WI38 (cell line): ENCODE results near the gene PET100.

Experiments used
- H3K4me3 ChIP-seq: 2 replicates; pipeline ENCODE4 v1.5.1; 2011; ENCODE audit warnings: low read depth, mild to moderate bottlenecking, control low read depth, low read length
- CTCF ChIP-seq: IDR thresholded peaks from 2 replicates; pipeline ENCODE4 v1.5.1; 2012; ENCODE audit warnings: low read depth, mild to moderate bottlenecking, control low read depth, low read length

Gene PET100

GRCh38 chr19:7620442-7621412, 8.9 kb upstream of the PET100 start:
- TF ChIP-seq CTCF, result no peak

DNA sequence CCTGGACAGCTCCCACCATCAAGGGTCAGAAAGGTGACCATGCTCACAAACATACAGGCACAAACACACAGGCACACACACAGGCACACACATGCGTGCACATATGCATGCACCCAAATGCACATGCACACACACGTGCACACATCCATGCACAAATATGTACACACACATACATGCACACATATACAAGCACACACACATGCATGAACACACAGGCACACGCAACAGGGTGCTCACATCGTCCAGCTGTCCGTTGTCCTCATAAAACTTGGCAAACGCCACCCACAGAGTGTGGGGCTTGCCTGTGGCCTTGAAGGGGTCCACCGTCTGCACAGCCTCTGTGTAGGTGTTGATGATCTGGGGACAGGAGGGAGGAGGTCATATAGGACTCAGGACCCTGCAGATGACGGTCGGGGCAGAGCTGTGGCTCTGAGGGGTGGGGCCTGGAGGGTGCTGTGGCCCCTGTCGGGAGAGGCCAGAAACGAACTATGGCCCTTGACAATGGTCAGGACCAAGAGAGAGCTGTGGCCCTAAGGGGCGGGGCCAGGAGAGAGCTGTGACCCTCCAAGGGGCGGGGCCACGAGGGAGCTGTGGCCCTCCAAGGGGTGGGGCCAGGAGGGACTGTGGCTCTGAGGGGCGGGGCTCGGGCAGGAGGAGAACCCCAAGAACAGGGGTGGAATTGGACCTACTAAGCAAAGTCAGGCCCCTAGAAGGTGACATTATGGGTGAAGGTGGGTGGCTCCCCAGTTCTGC, 6.5 kb upstream of the PET100 start:
- no peak overlapping the region for H3K4me3 ChIP-seq
- no peak for TF ChIP-seq CTCF

More at GRCh38 chr19:7620442-7621412, 8.9 kb upstream of the PET100 start:
- H3K4me3 ChIP-seq, result no peak overlapping the region

- no peak overlapping the region for H3K4me3 ChIP-seq
- TF ChIP-seq CTCF, result no peak
These were observed 5.6 kb upstream of the PET100 start for GRCh38 chr19:7623725-7624603.

DNA sequence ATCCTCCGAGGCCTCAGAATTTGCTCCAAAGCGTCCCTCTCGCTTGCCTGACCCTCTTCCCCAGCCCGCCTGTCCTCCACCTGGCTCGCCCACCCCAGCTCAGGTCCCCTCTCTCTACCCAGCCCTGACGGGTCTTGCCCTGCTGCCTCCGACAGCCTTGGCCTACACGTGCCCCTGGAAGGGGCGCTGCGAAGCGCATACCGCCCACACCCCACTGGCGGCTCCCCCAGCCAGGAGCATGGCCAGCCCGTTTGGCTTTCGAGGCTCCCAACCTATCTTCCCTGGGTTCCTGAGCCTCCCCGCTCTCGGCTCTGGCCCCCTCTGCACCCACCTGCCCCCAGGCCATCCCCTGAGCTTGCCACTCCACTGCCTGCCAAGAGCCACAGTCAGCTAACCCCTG, 4.8 kb upstream of the PET100 start:
- TF ChIP-seq CTCF, result no peak
- no peak overlapping the region for H3K4me3 ChIP-seq

- no peak overlapping the region for H3K4me3 ChIP-seq
- TF ChIP-seq CTCF, result no peak
These were observed 3.7 kb upstream of the PET100 start for GRCh38 chr19:7625763-7626372.

DNA sequence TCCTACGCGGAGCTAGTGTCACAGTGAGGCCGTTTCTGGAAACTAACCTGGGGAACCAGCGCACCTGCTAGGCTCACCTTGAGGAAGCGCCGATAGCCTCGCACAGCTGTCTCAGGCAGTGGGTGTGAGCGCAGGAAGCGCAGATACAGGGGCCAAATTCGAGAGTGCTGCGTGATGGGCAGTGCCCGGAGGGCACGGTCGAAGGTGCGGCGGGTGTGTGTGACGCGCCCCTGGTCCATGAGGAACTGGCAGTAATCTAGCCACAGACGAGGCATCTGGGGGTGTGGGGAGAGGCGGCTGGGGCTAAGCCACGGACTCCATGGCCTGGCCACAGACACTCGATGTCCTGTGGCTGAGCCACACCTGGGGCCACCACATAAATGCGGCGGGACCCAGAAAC, 2.4 kb upstream of the PET100 start:
- no peak for TF ChIP-seq CTCF
- no peak overlapping the region for H3K4me3 ChIP-seq
